ENCODE results near the gene PRR5L. TPM values are rescaled to one million over a fixed set of nuclear protein-coding genes. Genes with fewer than 3 reads are reported as not detected.
A peak's percentile ranks its signal among the peaks of the same experiment; 100 is the strongest.

The PRR5L gene
- polyA plus RNA-seq, 1 of the 3 experiments (the other 2 are of a cell fraction), result 0.46 TPM

DNA sequence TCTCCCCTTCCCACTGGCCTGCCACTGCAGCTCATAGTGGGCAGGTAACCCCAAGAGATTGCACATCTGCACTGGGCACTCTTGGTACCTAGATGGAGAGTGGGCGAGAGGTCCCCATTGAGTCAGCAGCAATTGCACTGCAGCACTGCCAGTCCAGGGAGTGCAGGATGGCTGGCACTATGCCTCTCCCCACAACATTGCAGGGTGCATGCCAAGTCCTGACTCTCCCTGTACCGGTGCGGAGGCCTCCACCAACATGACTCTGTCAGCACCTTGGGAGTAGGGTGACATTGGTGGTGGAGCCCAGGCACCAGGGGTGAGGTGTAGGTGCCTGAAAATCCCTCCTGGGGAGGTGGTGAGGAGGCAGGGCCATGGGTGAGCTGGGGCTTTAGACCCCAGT, 131.8 kb downstream of the PRR5L start:
- no peaks in the 10 kb centered on the region; a peak in 2 of 4 replicates for H3K4me1 ChIP-seq (ENCODE audit: control insufficient read depth in 1 of 2, insufficient read depth in 2 of 2, low read depth in 1 of 2, low read length in 1 of 2)
- no peaks in the 10 kb centered on the region for H3K9me3 ChIP-seq
- TF ChIP-seq TEAD4 (IDR thresholded peaks at IDR 0.05; ENCODE audit: borderline replicate concordance, insufficient read depth) (no peak), JUND (IDR thresholded peaks at IDR 0.05) (no peak), TAF1 (IDR thresholded peaks at IDR 0.05; ENCODE audit: borderline replicate concordance, low read depth, low read length) (no peak), YY1 (IDR thresholded peaks at IDR 0.05; ENCODE audit: low read depth) (no peak), NFIC (IDR thresholded peaks at IDR 0.05; ENCODE audit: borderline replicate concordance) (no peak), SIN3A (IDR thresholded peaks at IDR 0.05; ENCODE audit: borderline replicate concordance, low read depth, low read length) (no peak), MXI1 (IDR thresholded peaks at IDR 0.05; ENCODE audit: low read depth, low read length) (no peak), FOXM1 (IDR thresholded peaks at IDR 0.05; ENCODE audit: low read depth) (no peak), TCF12 (IDR thresholded peaks at IDR 0.05) (no peak)
- TF ChIP-seq, protein P1, sequence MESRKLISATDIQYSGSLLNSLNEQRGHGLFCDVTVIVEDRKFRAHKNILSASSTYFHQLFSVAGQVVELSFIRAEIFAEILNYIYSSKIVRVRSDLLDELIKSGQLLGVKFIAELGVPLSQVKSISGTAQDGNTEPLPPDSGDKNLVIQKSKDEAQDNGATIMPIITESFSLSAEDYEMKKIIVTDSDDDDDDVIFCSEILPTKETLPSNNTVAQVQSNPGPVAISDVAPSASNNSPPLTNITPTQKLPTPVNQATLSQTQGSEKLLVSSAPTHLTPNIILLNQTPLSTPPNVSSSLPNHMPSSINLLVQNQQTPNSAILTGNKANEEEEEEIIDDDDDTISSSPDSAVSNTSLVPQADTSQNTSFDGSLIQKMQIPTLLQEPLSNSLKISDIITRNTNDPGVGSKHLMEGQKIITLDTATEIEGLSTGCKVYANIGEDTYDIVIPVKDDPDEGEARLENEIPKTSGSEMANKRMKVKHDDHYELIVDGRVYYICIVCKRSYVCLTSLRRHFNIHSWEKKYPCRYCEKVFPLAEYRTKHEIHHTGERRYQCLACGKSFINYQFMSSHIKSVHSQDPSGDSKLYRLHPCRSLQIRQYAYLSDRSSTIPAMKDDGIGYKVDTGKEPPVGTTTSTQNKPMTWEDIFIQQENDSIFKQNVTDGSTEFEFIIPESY (IDR thresholded peaks at IDR 0.05; ENCODE audit: borderline replicate concordance, low read depth), result no peak
- TF ChIP-seq, protein P2, sequence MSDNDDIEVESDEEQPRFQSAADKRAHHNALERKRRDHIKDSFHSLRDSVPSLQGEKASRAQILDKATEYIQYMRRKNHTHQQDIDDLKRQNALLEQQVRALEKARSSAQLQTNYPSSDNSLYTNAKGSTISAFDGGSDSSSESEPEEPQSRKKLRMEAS (IDR thresholded peaks at IDR 0.05; ENCODE audit: low read depth), result no peak
- CTCF ChIA-PET, result interaction anchor here (0.6 kb wide), 1 partner anchor 50 kb away, joined by 3 read pairs; no protein-coding TSS in a partner anchor
- no peaks in the 10 kb centered on the region for H3K9me2 ChIP-seq
- H3K4me3 ChIP-seq (ENCODE audit: low read depth in 2 of 2, low read length in 1 of 2), result no peak overlapping the region
- no peak overlapping the region for H3K27ac ChIP-seq (ENCODE audit: low read depth in 2 of 2, low read length in 1 of 2)
- H3K9ac ChIP-seq, result no peak overlapping the region
- H3K4me2 ChIP-seq, result no peak overlapping the region
- H4K20me1 ChIP-seq (ENCODE audit: insufficient read depth), result no peaks in the 10 kb centered on the region
- POLR2A ChIA-PET, result no interaction called here
- no peaks in the 10 kb centered on the region for H3K79me2 ChIP-seq (ENCODE audit: insufficient read depth)
- DNase-seq, result no peak
- H3K36me3 ChIP-seq (replicated peaks in 1 of 2; ENCODE audit: control insufficient read depth in 1 of 2, insufficient read depth in 2 of 2, low read length in 1 of 2), result no peaks in the 10 kb centered on the region
- H3F3A ChIP-seq (replicated peaks; ENCODE audit: insufficient read depth), result no peaks in the 10 kb centered on the region
- H2AFZ ChIP-seq (ENCODE audit: low read depth), result no peak overlapping the region
- H3K27me3 ChIP-seq (ENCODE audit: insufficient read depth), result no peaks in the 10 kb centered on the region
- WGBS (ENCODE audit: low lambda C conversion rate), result 100% methylated on average over 1 of the region's 3 CpGs

DNA sequence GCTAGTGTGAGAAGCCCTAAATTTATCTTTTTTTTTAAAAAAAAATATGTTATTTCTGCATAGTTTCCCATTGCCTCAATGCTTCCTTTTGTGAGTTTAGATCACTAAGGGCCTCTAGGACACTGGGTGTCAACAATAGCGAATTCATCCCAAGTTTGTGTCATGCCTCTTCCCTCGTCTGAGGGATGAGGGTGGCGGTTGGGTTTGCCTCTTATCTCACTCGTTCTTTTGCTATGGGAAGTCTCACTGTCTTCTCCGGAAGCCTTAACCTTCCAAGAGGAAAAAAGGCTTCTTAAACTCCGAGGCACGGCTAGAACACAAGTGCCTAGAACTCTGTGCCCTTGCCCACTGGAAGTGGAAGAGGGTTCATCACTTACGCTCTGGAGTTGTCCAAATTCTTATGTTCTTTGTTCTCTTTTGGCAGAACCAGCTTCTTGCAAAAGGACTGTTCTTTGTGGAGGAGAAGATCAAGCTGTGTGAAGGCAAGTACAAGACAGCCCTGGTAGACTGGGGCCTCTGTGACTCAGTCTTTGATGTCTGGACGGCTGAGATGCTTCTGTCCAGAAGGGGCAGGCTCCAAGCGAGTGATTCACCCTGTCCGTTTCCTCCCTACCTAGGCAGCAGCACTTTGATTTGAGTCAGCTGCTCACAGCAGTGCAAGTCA, 135.5 kb downstream of the PRR5L start:
- 51% methylated on average over 11 of the region's 11 CpGs for WGBS (ENCODE audit: low lambda C conversion rate)
- H3K27me3 ChIP-seq (ENCODE audit: insufficient read depth), result no peaks in the 10 kb centered on the region
- no peaks in the 10 kb centered on the region for H3K9me2 ChIP-seq
- H3K4me3 ChIP-seq (ENCODE audit: low read depth in 2 of 2, low read length in 1 of 2), result no peak overlapping the region
- ChIA-PET POLR2A (no interaction called here), CTCF (interaction anchor here (0.8 to 1.3 kb wide), 2 partner anchors 8 to 79 kb away, joined by 3 read pairs; partner anchors contain the start of gene TRAF6)
- H3K79me2 ChIP-seq (ENCODE audit: insufficient read depth), result no peaks in the 10 kb centered on the region
- H3K4me2 ChIP-seq, result no peak overlapping the region
- H3K9me3 ChIP-seq, result no peaks in the 10 kb centered on the region
- H3K36me3 ChIP-seq (replicated peaks in 1 of 2; ENCODE audit: control insufficient read depth in 1 of 2, insufficient read depth in 2 of 2, low read length in 1 of 2), result no peaks in the 10 kb centered on the region
- H3K27ac ChIP-seq (ENCODE audit: low read depth in 2 of 2, low read length in 1 of 2), result peak overlapping the region in 1 of 2 experiments; percentile 49; a peak in 3 of 4 replicates
- H4K20me1 ChIP-seq (ENCODE audit: insufficient read depth), result no peaks in the 10 kb centered on the region
- DNase-seq, result no peak
- no peak overlapping the region; the same call in 1 of the 2 replicates for H3K9ac ChIP-seq
- no peaks in the 10 kb centered on the region for H3F3A ChIP-seq (replicated peaks; ENCODE audit: insufficient read depth)
- peaks cover 0 to 6% of the 10 kb centered on the region in 2 experiments; a peak in 2 of 4 replicates for H3K4me1 ChIP-seq (ENCODE audit: control insufficient read depth in 1 of 2, insufficient read depth in 2 of 2, low read depth in 1 of 2, low read length in 1 of 2)
- peak overlapping the region; percentile 47; the same call in 1 of the 2 replicates for H2AFZ ChIP-seq (ENCODE audit: low read depth)
- TF ChIP-seq RXRA (IDR thresholded peaks at IDR 0.05; ENCODE audit: borderline replicate concordance, low read depth), result no peak; the same call in 1 of the 2 replicates
- TF ChIP-seq, protein P3, sequence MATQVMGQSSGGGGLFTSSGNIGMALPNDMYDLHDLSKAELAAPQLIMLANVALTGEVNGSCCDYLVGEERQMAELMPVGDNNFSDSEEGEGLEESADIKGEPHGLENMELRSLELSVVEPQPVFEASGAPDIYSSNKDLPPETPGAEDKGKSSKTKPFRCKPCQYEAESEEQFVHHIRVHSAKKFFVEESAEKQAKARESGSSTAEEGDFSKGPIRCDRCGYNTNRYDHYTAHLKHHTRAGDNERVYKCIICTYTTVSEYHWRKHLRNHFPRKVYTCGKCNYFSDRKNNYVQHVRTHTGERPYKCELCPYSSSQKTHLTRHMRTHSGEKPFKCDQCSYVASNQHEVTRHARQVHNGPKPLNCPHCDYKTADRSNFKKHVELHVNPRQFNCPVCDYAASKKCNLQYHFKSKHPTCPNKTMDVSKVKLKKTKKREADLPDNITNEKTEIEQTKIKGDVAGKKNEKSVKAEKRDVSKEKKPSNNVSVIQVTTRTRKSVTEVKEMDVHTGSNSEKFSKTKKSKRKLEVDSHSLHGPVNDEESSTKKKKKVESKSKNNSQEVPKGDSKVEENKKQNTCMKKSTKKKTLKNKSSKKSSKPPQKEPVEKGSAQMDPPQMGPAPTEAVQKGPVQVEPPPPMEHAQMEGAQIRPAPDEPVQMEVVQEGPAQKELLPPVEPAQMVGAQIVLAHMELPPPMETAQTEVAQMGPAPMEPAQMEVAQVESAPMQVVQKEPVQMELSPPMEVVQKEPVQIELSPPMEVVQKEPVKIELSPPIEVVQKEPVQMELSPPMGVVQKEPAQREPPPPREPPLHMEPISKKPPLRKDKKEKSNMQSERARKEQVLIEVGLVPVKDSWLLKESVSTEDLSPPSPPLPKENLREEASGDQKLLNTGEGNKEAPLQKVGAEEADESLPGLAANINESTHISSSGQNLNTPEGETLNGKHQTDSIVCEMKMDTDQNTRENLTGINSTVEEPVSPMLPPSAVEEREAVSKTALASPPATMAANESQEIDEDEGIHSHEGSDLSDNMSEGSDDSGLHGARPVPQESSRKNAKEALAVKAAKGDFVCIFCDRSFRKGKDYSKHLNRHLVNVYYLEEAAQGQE (IDR thresholded peaks at IDR 0.05; ENCODE audit: low read depth, low read length), result 0 out of 2 replicates have a peak, but pooled peaks have one; percentile 53
- peak; percentile 82 for TF ChIP-seq JUND (IDR thresholded peaks at IDR 0.05)
- TF ChIP-seq TCF12 (IDR thresholded peaks at IDR 0.05), result peak; percentile 82
- TF ChIP-seq SMC3 (IDR thresholded peaks at IDR 0.05; ENCODE audit: low read depth, low read length), result no peak
- TF ChIP-seq POLR2AphosphoS5 (IDR thresholded peaks at IDR 0.05; ENCODE audit: low read depth, low read length), result no peak
- TF ChIP-seq GATA2 (CRISPR knock-in tag; IDR thresholded peaks at IDR 0.05), result no peak
- peak; percentile 88 for TF ChIP-seq FOSL2 (IDR thresholded peaks at IDR 0.05; ENCODE audit: borderline replicate concordance, low read depth)
- TF ChIP-seq, protein P4, sequence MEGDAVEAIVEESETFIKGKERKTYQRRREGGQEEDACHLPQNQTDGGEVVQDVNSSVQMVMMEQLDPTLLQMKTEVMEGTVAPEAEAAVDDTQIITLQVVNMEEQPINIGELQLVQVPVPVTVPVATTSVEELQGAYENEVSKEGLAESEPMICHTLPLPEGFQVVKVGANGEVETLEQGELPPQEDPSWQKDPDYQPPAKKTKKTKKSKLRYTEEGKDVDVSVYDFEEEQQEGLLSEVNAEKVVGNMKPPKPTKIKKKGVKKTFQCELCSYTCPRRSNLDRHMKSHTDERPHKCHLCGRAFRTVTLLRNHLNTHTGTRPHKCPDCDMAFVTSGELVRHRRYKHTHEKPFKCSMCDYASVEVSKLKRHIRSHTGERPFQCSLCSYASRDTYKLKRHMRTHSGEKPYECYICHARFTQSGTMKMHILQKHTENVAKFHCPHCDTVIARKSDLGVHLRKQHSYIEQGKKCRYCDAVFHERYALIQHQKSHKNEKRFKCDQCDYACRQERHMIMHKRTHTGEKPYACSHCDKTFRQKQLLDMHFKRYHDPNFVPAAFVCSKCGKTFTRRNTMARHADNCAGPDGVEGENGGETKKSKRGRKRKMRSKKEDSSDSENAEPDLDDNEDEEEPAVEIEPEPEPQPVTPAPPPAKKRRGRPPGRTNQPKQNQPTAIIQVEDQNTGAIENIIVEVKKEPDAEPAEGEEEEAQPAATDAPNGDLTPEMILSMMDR (IDR thresholded peaks at IDR 0.05), result peak; percentile 38
- TF ChIP-seq MEF2A (IDR thresholded peaks at IDR 0.05; ENCODE audit: borderline replicate concordance, low read depth), result no peak
- TF ChIP-seq, protein P2 (IDR thresholded peaks at IDR 0.05; ENCODE audit: low read depth), result no peak

Measured in SK-N-SH (cell line).